Fibroblast of skin of abdomen (primary cell): ENCODE data around the gene SEMA4F. TPM values are rescaled to one million over a fixed set of nuclear protein-coding genes. Genes with fewer than 3 reads are reported as not detected.
"Not testable (repeated sequence)": the region's sequence is repeated elsewhere in the genome, so short reads cannot be mapped to it uniquely, and the experiment has no call there.

ENCODE experiments used
- DNase-seq: peaks from one replicate; pipeline ENCODE4 v3.0.0-alpha.2; 2013
- polyA plus RNA-seq, 2 experiments: library from polyadenylated mRNA; unstranded; fragments of 120-200 nt; gene quantifications; one replicate each; pipeline ENCODE4 v1.2.1, GENCODE V29; 2013; ENCODE audit not compliant: insufficient read length in 2 of 2

Gene SEMA4F
- 7.6 TPM for polyA plus RNA-seq (2013, experiment 1 of 2; ENCODE audit: insufficient read length)
- polyA plus RNA-seq (2013, experiment 2 of 2; ENCODE audit: insufficient read length), result 7.7 TPM

DNA sequence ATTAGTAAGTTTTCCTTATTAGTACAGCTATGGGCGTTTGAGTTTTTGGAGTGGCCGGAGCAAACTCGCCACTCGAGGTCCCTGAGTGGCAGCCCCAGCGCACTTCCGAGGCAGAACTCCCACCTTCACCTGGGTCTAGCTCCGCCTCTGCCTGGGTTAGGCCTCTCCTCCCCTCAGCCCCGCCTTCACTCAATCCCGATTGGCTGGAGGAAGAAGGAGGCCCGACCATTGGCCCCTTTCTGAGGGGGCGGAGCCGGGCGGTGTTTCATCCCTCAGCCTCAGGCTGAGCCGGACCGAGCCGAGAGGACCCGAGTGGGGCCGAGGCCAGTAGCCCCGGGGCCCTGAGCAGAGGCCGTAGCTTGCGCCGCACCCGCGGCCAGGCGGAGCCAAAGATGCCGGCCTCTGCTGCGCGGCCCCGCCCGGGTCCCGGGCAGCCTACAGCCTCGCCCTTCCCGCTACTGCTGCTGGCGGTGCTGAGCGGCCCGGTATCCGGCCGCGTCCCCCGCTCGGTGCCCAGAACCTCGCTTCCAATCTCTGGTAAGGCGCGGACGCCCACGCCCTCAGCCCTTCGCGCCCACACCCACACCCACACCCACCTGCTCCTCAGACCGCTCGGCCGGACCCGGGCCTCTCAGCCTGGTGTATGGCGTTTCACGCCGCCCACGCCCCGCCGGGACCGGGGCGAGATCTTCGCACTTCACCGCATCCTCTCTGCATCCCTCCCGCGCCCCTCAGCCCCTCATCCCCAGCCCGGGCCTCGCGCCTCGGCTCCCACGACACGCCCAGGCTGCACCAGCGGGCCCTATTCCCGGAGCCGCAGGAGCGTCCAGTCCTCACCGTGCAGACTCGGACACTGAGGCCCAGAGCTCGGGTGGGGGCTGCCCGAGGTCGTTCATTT lies at the start of gene SEMA4F:
SEMA4F (plus strand) TSS at position 263 of the 898 bp plus-strand sequence; CDS start at position 393, 130 bp downstream.
- peak; percentile 92 for DNase-seq

GRCh38 chr2:74606927-74607326 lies 47.1 kb upstream of the SEMA4F start:
- DNase-seq, result no peak

DNA sequence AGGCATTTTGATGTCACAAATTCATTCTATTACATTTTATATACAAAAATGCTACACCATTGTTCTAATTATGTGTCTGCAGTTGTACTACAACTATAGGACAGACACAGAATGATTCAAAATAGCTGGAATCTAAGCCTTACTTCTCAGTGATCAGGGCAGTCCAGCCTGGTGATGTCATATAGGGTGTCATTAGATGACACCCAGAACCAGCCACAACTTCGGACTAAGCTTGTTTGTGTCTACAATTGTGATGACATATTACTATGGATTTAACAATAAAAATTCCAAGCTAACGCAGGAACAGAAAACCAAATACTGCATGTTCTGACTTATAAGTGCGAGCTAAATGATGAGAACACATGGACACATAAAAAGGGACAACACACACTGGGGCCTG lies 36.9 kb upstream of the SEMA4F start:
- no peak for DNase-seq

DNA sequence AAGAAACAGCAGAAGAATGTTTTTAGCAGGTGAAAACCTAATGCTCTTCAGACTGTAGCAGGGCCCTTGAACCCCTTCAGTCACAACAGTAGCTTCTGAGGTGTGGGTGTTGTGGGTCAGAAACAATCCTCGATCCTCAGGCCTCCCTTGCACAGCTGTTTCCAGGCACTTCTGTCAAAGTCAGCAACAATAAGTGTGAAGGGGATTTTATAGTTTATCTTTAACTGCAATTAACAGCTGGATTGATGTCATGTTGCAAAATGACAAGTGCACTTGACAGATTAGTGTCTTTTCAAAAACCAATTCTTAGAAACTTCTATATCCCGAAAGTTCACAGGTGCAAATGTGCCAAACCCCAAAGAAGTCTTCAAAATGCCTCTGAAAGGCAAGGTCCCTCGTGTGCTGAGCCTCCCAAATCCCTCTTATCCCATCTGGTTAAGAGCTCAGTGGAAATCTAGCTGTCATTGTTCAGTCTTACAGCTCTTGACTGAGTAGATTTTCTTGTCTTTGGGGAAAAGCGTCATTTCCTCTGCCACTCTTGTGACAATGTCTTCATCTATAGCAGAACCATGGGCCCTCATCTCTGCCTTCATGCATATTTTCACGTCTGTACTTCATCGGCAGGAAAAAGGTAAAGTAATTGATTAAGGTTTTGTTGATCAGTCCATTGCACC lies 35.5 kb upstream of the SEMA4F start:
- no peak for DNase-seq

DNA sequence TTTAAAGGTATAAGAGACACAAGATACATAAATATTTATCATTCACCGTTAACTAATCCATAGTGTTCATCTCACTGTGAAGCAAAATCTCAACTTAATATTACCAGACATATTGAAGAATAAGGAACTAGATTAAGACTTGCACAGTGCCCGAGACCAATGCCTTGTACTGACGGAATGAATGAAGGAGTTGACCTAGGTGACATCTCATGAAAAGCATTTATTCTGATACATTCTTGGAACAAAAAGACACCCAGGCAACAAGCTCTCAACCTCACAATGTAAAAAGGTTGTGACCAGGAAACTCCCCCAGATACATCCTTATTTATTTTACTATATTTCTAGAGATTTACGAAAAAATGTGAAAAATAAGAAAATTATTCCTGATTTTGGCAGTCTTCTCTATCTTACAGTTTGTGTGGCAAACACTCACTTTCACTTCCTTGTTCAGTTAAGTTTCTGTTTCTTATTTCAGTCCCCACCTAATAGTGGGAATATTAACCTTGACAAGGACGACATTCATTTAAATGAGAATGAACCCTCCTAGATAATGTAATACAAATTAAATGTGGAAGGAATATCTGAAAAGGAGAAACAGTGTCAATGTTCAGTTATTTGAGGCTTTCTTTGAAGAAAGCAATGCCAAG lies 34.3 kb upstream of the SEMA4F start:
- DNase-seq, result no peak

- DNase-seq, result no peak
Observed at GRCh38 chr2:74620671-74621070, 33.4 kb upstream of the SEMA4F start.

GRCh38 chr2:74625658-74626425 lies 28.2 kb upstream of the SEMA4F start:
- no peak for DNase-seq

DNA sequence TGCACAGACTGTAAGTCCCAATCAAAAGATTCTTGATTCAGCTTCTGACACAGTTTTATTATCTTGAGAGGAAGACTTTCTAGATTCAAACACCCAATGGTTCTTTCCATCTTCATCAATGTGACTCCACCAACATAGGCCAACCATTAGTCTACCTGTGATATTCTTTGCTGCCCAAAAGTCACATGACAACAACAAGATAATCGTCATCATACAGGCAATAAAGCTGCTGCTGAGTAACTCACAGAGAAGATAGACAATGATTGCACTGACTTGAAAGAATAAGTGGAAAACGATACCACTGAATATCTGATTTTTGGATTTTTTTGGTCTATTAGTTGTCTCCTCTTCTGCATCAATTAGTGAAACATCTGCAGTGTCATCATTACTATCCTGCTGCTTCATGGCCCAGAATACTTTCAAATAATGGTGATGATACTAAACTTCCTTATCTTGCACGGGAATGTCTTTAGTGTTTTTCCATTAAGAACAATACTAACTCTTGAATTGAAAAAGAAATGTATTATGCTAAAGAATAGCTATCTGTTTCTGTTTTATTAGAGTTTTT lies 25.4 kb upstream of the SEMA4F start:
- DNase-seq, result no peak

- DNase-seq, result not testable (repeated sequence)
Observed at GRCh38 chr2:74630454-74630853, 23.6 kb upstream of the SEMA4F start.

- DNase-seq, result peak; percentile 6
Observed at GRCh38 chr2:74632209-74632938, 21.7 kb upstream of the SEMA4F start.

DNA sequence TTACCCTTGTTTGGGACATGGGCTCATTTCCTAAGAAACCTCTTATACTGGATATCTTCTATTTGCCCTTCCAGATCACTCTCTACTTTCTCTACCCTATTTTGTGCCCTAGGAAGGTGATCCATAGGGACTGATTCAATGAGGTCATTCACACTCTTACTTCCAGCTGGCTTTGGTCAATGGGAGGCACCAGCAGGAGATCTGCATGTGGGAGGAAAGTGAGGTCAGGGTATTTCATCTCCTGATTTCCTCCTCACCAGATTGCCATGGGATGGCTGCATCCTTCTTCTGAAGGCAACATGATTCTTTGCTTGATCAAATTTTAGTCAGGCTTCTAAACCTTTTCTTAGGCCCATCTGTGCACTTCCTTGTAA lies 21.1 kb upstream of the SEMA4F start:
- no peak for DNase-seq

DNA sequence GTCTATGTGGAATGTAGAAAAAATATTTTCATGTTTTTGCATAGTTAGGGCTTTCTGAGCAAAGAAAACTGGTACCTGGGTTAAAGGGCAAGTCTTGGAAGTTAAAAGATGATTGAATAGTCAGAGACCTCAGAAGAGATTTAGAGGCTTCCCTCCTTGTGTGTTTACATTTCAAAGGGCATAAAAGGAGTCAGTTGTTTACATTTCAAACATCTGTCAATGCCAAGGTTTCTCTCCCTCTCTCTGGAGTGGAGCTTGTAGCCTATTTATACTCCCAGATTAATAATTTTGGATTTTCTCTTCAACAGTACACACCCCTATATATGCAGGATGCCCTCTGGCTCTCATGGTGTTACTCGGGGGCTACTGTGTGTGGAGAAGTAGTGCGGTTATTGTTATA lies 14.5 kb upstream of the SEMA4F start:
- DNase-seq, result no peak

- no peak for DNase-seq
Observed at GRCh38 chr2:74645344-74645743, 8.7 kb upstream of the SEMA4F start.

GRCh38 chr2:74646201-74646600 lies 7.8 kb upstream of the SEMA4F start:
- no peak for DNase-seq

- DNase-seq, result no peak
Observed at GRCh38 chr2:74646834-74647482, 7.1 kb upstream of the SEMA4F start.

GRCh38 chr2:74648009-74648443 lies 6.0 kb upstream of the SEMA4F start, which contains the start of gene M1AP:
TSS of gene M1AP (minus strand) at chr2:74648330. CDS start at chr2:74640275, 8,055 bp downstream.
- DNase-seq, result no peak

- DNase-seq, result no peak
Observed at GRCh38 chr2:74653589-74653984, 460 bp upstream of the SEMA4F start.

- no peak for DNase-seq
Observed at GRCh38 chr2:74655579-74655978, 1.5 kb downstream of the SEMA4F start.

GRCh38 chr2:74658516-74658915 lies 4.5 kb downstream of the SEMA4F start:
- DNase-seq, result peak; percentile 85

- DNase-seq, result no peak
Observed at GRCh38 chr2:74659462-74659861, 5.4 kb downstream of the SEMA4F start.

GRCh38 chr2:74668087-74668486 lies 14.0 kb downstream of the SEMA4F start:
- no peak for DNase-seq
